CD4-positive, alpha-beta T cell treated with Interleukin-10 for 1 hour (primary cell): ENCODE data around the gene UROS.

Experiments
- DNase-seq: peaks from one replicate; pipeline ENCODE4 v3.0.0-alpha.2; 2020

Gene UROS

GRCh38 chr10:125785791-125786190 is 37.3 kb downstream of the UROS start:
- DNase-seq: no peak

- no peak for DNase-seq
Observed at GRCh38 chr10:125783957-125784356, 39.1 kb downstream of the UROS start.

- DNase-seq: no peak
Observed at GRCh38 chr10:125783408-125783807, 39.6 kb downstream of the UROS start.

- DNase-seq: no peak
Observed at GRCh38 chr10:125782616-125783015, 40.4 kb downstream of the UROS start.

- DNase-seq: no peak
Observed at GRCh38 chr10:125782054-125782453, 41.0 kb downstream of the UROS start.

GRCh38 chr10:125781374-125781773 is 41.7 kb downstream of the UROS start:
- no peak for DNase-seq

GRCh38 chr10:125779403-125780327 is 43.4 kb downstream of the UROS start:
- DNase-seq: no peak

GRCh38 chr10:125778556-125778955 is 44.5 kb downstream of the UROS start:
- no peak for DNase-seq

- no peak for DNase-seq
Observed at GRCh38 chr10:125777806-125778205, 45.3 kb downstream of the UROS start.

GRCh38 chr10:125775491-125776106 is 47.5 kb downstream of the UROS start, which contains the start of gene MMP21:
Gene MMP21, minus strand, starts transcription at chr10:125775821. Its CDS starts 0 bp downstream, at chr10:125775821.
- no peak for DNase-seq

- no peak for DNase-seq
Observed at GRCh38 chr10:125774581-125775191, 48.4 kb downstream of the UROS start.

- no peak for DNase-seq
Observed at GRCh38 chr10:125773687-125774543, 49.1 kb downstream of the UROS start.

- no peak for DNase-seq
Observed at GRCh38 chr10:125772864-125773180, 50.2 kb downstream of the UROS start.

- DNase-seq: no peak
Observed at GRCh38 chr10:125772112-125772863, 50.8 kb downstream of the UROS start.

GRCh38 chr10:125770844-125771243 is 52.2 kb downstream of the UROS start:
- no peak for DNase-seq

- no peak for DNase-seq
Observed at GRCh38 chr10:125769175-125769574, 53.9 kb downstream of the UROS start.

GRCh38 chr10:125768219-125768855 is 54.7 kb downstream of the UROS start:
- DNase-seq: no peak

GRCh38 chr10:125766511-125766910 is 56.5 kb downstream of the UROS start:
- no peak for DNase-seq

GRCh38 chr10:125765835-125766234 is 57.2 kb downstream of the UROS start:
- no peak for DNase-seq

GRCh38 chr10:125762692-125763648 is 60.1 kb downstream of the UROS start:
- DNase-seq: no peak
